Vagina (tissue), 2 donors: ENCODE measurements around the gene NINJ2.

ENCODE experiments used
- CTCF ChIP-seq, 3 experiments: fragments of 450-650 bp in 2 of 3; fragments of 200-600 bp in 1 of 3; sonication (generic) in 1 of 3; IDR thresholded peaks; one replicate each; pipeline ENCODE4 v1.5.1; 2017 to 2019; ENCODE audit warnings: antibody characterized with exemption in 3 of 3, mild to moderate bottlenecking in 2 of 3, moderate library complexity in 2 of 3
- POLR2A ChIP-seq, 2 donors: fragments of 450-650 bp; IDR thresholded peaks; one replicate each; pipeline ENCODE4 v1.6.1; 2017; ENCODE audit warnings: antibody characterized with exemption in 2 of 2, mild to moderate bottlenecking in 2 of 2, moderate library complexity in 2 of 2
- POLR2AphosphoS5 ChIP-seq, 2 donors: sonication (generic); formaldehyde crosslinking; IDR thresholded peaks; one replicate each; pipeline ENCODE4 v1.9.0; 2017; ENCODE audit warnings: antibody characterized with exemption in 2 of 2, mild to moderate bottlenecking in 2 of 2, low read depth in 1 of 2; ENCODE audit not compliant: insufficient read depth in 1 of 2

- TF ChIP-seq CTCF (IDR thresholded peaks at IDR 0.05) (no peak), POLR2A (IDR thresholded peaks at IDR 0.05) (no peak), POLR2AphosphoS5 (IDR thresholded peaks at IDR 0.05; ENCODE audit: insufficient read depth in 1 of 2, low read depth in 1 of 2) (no peak)
These were observed 3.6 kb upstream of the NINJ2 start for GRCh38 chr12:666766-667308.
